H9 (cell line): ENCODE measurements around the gene LEFTY1. TPM values are rescaled to one million over a fixed set of nuclear protein-coding genes. Genes with fewer than 3 reads are reported as not detected.

Source experiments
- DNase-seq: peaks from one replicate; pipeline ENCODE4 v3.0.0-alpha.2; 2017
- H2AFZ ChIP-seq: one replicate; pipeline ENCODE4 v1.6.1; 2013; ENCODE audit warnings: mild to moderate bottlenecking, low read length, control low read depth, moderate library complexity
- H2AK5ac ChIP-seq: 2 replicates; pipeline ENCODE4 v1.6.1; 2013; ENCODE audit warnings: low read length, control low read depth, mixed read lengths; ENCODE audit not compliant: insufficient read length
- H2BK120ac ChIP-seq: one replicate; pipeline ENCODE4 v1.6.1; 2013; ENCODE audit warnings: low read depth, mild to moderate bottlenecking, low read length, control low read depth, inconsistent platforms; ENCODE audit not compliant: poor library complexity, severe bottlenecking
- H2BK12ac ChIP-seq: 2 replicates; pipeline ENCODE4 v1.6.1; 2013; ENCODE audit warnings: low read length, control low read depth, mixed read lengths, low read depth; ENCODE audit not compliant: insufficient read length
- H2BK15ac ChIP-seq: 2 replicates; pipeline ENCODE4 v1.6.1; 2013; ENCODE audit warnings: low read depth, low read length, control low read depth
- H2BK20ac ChIP-seq: one replicate; pipeline ENCODE4 v1.6.1; 2013; ENCODE audit warnings: low read depth, mild to moderate bottlenecking, low read length, control low read depth, inconsistent platforms; ENCODE audit not compliant: poor library complexity, severe bottlenecking
- H2BK5ac ChIP-seq: 2 replicates; pipeline ENCODE4 v1.6.1; 2013; ENCODE audit warnings: low read length, control low read depth, mixed read lengths; ENCODE audit not compliant: insufficient read length
- H3K14ac ChIP-seq: 2 replicates; pipeline ENCODE4 v1.6.1; 2013; ENCODE audit warnings: low read length, control low read depth; ENCODE audit not compliant: insufficient read depth
- H3K18ac ChIP-seq: 2 replicates; pipeline ENCODE4 v1.6.1; 2013; ENCODE audit warnings: low read depth, mild to moderate bottlenecking, mixed read lengths, low read length, control low read depth; ENCODE audit not compliant: insufficient read length
- H3K23ac ChIP-seq: 2 replicates; pipeline ENCODE4 v1.6.1; 2013; ENCODE audit warnings: low read length, control low read depth, mixed read lengths, low read depth; ENCODE audit not compliant: insufficient read length
- H3K23me2 ChIP-seq: 2 replicates; pipeline ENCODE4 v1.6.1; 2013; ENCODE audit warnings: low read depth, mild to moderate bottlenecking, mixed read lengths, low read length, control low read depth; ENCODE audit not compliant: insufficient read length, poor library complexity, severe bottlenecking
- H3K27ac ChIP-seq: 2 replicates; pipeline ENCODE4 v1.5.1; 2013; ENCODE audit warnings: low read length, control low read depth, mixed read lengths, low read depth; ENCODE audit not compliant: insufficient read length
- H3K27me3 ChIP-seq: 2 replicates; pipeline ENCODE4 v1.6.1; 2013; ENCODE audit warnings: low read length, control low read depth, inconsistent platforms; ENCODE audit not compliant: insufficient read depth
- H3K4ac ChIP-seq: 2 replicates; pipeline ENCODE4 v1.6.1; 2013; ENCODE audit warnings: low read depth, mild to moderate bottlenecking, control low read depth, inconsistent platforms, low read length, moderate library complexity
- H3K4me1 ChIP-seq: 2 replicates; pipeline ENCODE4 v1.6.1; 2013; ENCODE audit warnings: low read length, control low read depth, inconsistent platforms; ENCODE audit not compliant: insufficient read depth
- H3K4me2 ChIP-seq: 2 replicates; pipeline ENCODE4 v1.6.1; 2013; ENCODE audit warnings: low read length, control low read depth, mixed read lengths; ENCODE audit not compliant: insufficient read length, insufficient read depth
- H3K56ac ChIP-seq: 2 replicates; pipeline ENCODE4 v1.6.1; 2013; ENCODE audit warnings: low read depth, mild to moderate bottlenecking, mixed read lengths, low read length, control low read depth; ENCODE audit not compliant: insufficient read length
- H3K79me1 ChIP-seq: 2 replicates; pipeline ENCODE4 v1.6.1; 2013; ENCODE audit warnings: low read depth, mild to moderate bottlenecking, moderate library complexity, low read length, control low read depth, inconsistent platforms; ENCODE audit not compliant: insufficient read depth, poor library complexity, severe bottlenecking
- H3K79me2 ChIP-seq: 2 replicates; pipeline ENCODE4 v1.6.1; 2013; ENCODE audit warnings: low read length, control low read depth, inconsistent platforms; ENCODE audit not compliant: insufficient read depth
- H3K9ac ChIP-seq: 2 replicates; pipeline ENCODE4 v1.6.1; 2013; ENCODE audit warnings: low read length, control low read depth, mixed read lengths; ENCODE audit not compliant: insufficient read length; ENCODE audit errors: extremely low read depth
- H3K9me3 ChIP-seq: one replicate; pipeline ENCODE4 v1.6.1; 2013; ENCODE audit warnings: low read depth, low read length, inconsistent platforms; ENCODE audit not compliant: control insufficient read depth
- H3T11ph ChIP-seq: one replicate; pipeline ENCODE4 v1.6.1; 2013; ENCODE audit warnings: mild to moderate bottlenecking, low read length, control low read depth, inconsistent platforms
- H4K20me1 ChIP-seq: one replicate; pipeline ENCODE4 v1.6.1; 2013; ENCODE audit not compliant: control insufficient read depth, insufficient read length, insufficient read depth
- H4K5ac ChIP-seq: 2 replicates; pipeline ENCODE4 v1.6.1; 2013; ENCODE audit warnings: low read depth, mild to moderate bottlenecking, mixed read lengths, low read length, control low read depth; ENCODE audit not compliant: insufficient read length
- H4K8ac ChIP-seq: replicated peaks from 2 replicates; pipeline ENCODE4 v1.6.1; 2013; ENCODE audit warnings: low read length, control low read depth, mixed read lengths, low read depth; ENCODE audit not compliant: insufficient read length
- H4K91ac ChIP-seq: 2 replicates; pipeline ENCODE4 v1.6.1; 2013; ENCODE audit warnings: low read depth, mild to moderate bottlenecking, moderate library complexity, mixed read lengths, low read length, control low read depth; ENCODE audit not compliant: insufficient read length
- H3K27ac Mint-ChIP-seq, 3 experiments: 2 replicates in 2 of 3; 3 replicates in 1 of 3; pipeline ENCODE4 v1.8.0; 2020 to 2021; ENCODE audit warnings: mixed read lengths in 3 of 3, mild to moderate bottlenecking in 1 of 3, moderate library complexity in 1 of 3
- H3K27me3 Mint-ChIP-seq: 2 replicates; pipeline ENCODE4 v1.8.0; 2021; ENCODE audit warnings: low read depth, mild to moderate bottlenecking, moderate library complexity, mixed read lengths
- H3K36me3 Mint-ChIP-seq, 3 experiments: 2 replicates in 2 of 3; 3 replicates in 1 of 3; pipeline ENCODE4 v1.8.0; 2020 to 2021; ENCODE audit warnings: low read depth in 3 of 3, mixed read lengths in 3 of 3; ENCODE audit not compliant: insufficient read depth in 1 of 3
- H3K4me1 Mint-ChIP-seq, 2 experiments: 2 replicates each; pipeline ENCODE4 v1.8.0; 2020; ENCODE audit warnings: mixed read lengths in 2 of 2
- H3K4me3 Mint-ChIP-seq, 2 experiments: 2 replicates in 1 of 2; 3 replicates in 1 of 2; pipeline ENCODE4 v1.8.0; 2020 to 2021; ENCODE audit warnings: mild to moderate bottlenecking in 2 of 2, mixed read lengths in 2 of 2, moderate library complexity in 1 of 2
- H3K9me3 Mint-ChIP-seq, 2 experiments: 2 replicates in 1 of 2; 3 replicates in 1 of 2; pipeline ENCODE4 v1.8.0; 2020; ENCODE audit warnings: mild to moderate bottlenecking in 2 of 2, mixed read lengths in 2 of 2, moderate library complexity in 1 of 2
- WGBS: extraction: QIAGEN DNeasy Blood & Tissue Kit; methylation state at CpG from one replicate; pipeline ENCODE4 v1.1.7; 2013; ENCODE audit warnings: missing lambda C conversion rate, low lambda C conversion rate, mixed read lengths; ENCODE audit not compliant: insufficient read length; ENCODE audit errors: extremely low coverage; 5-methylcytosine and 5-hydroxymethylcytosine counted together
- total RNA-seq: library from RNA; stranded (reverse); gene quantifications from 2 replicates; pipeline ENCODE4 v1.2.1, GENCODE V29; 2021
- TF ChIP-seq, protein P1 (sequence below): fragments of 200-600 bp; sonication (generic); conservative IDR thresholded peaks from 3 replicates; pipeline ENCODE4 v1.8.0; 2021; ENCODE audit warnings: antibody characterized with exemption, mild to moderate bottlenecking

LEFTY1 gene
- total RNA-seq, 1 experiment from 2014 or later: 107 TPM

- Histone ChIP-seq H4K91ac (no peak overlapping the region), H4K5ac (no peak overlapping the region), H3K79me1 (no peaks in the 10 kb centered on the region), H4K8ac (no peak overlapping the region), H2BK120ac (no peak overlapping the region), H3K23me2 (no peaks in the 10 kb centered on the region), H3K14ac (no peak overlapping the region), H2BK20ac (no peak overlapping the region), H3K9me3 (no peaks in the 10 kb centered on the region), H3K56ac (no peak overlapping the region), H2BK12ac (no peak overlapping the region), H2BK15ac (no peak overlapping the region), H3K4ac (no peak overlapping the region), H3T11ph (no peak overlapping the region), H3K27me3 (no peaks in the 10 kb centered on the region), H3K9ac (no peak overlapping the region), H3K4me2 (no peak overlapping the region), H3K27ac (no peak overlapping the region), H3K79me2 (no peaks in the 10 kb centered on the region), H3K4me1 (no peaks in the 10 kb centered on the region), H4K20me1 (no peaks in the 10 kb centered on the region), H3K23ac (no peak overlapping the region), H2AFZ (no peak overlapping the region), H2AK5ac (no peak overlapping the region), H3K18ac (no peak overlapping the region), H2BK5ac (no peak overlapping the region)
- no peak overlapping the region for H3K4me3 Mint-ChIP-seq
- H3K27me3 Mint-ChIP-seq: no peaks in the 10 kb centered on the region; the same call in 1 of the 2 replicates
- peak; percentile 24 for DNase-seq
- H3K9me3 Mint-ChIP-seq: no peaks in the 10 kb centered on the region
- no peak overlapping the region; a peak in 1 of 7 replicates for H3K27ac Mint-ChIP-seq
- peaks cover 25 to 59% (median 34%) of the 10 kb centered on the region in 3 experiments for H3K36me3 Mint-ChIP-seq
- no CpG with 5 or more reads among the region's 6 CpGs for WGBS
- H3K4me1 Mint-ChIP-seq: peaks cover 14 to 15% of the 10 kb centered on the region in 2 experiments
- TF ChIP-seq, protein P1, sequence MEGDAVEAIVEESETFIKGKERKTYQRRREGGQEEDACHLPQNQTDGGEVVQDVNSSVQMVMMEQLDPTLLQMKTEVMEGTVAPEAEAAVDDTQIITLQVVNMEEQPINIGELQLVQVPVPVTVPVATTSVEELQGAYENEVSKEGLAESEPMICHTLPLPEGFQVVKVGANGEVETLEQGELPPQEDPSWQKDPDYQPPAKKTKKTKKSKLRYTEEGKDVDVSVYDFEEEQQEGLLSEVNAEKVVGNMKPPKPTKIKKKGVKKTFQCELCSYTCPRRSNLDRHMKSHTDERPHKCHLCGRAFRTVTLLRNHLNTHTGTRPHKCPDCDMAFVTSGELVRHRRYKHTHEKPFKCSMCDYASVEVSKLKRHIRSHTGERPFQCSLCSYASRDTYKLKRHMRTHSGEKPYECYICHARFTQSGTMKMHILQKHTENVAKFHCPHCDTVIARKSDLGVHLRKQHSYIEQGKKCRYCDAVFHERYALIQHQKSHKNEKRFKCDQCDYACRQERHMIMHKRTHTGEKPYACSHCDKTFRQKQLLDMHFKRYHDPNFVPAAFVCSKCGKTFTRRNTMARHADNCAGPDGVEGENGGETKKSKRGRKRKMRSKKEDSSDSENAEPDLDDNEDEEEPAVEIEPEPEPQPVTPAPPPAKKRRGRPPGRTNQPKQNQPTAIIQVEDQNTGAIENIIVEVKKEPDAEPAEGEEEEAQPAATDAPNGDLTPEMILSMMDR: no peak
Observed at GRCh38 chr1:225843426-225843795, 45.5 kb downstream of the LEFTY1 start.
